Astrocyte (in vitro differentiated cells and primary cell): Measurements from ENCODE around the gene SPANXA1. TPM values are rescaled to one million over a fixed set of nuclear protein-coding genes. Genes with fewer than 3 reads are reported as not detected.
A peak's percentile ranks its signal among the peaks of the same experiment; 100 is the strongest.
"Not testable (repeated sequence)": the region's sequence is repeated elsewhere in the genome, so short reads cannot be mapped to it uniquely, and the experiment has no call there.

Experiments
- DNase-seq: peaks from one replicate; pipeline ENCODE4 v3.0.0-alpha.2; 2010; ENCODE audit warnings: low read depth
- FAIRE-seq: peaks from 2 replicates; lab custom pipeline; 2011; peaks lifted over from hg19 to GRCh38; lab: Jason Lieb, UNC
- H2AFZ ChIP-seq: 2 replicates; pipeline ENCODE4 v1.6.0; 2012; ENCODE audit warnings: low read depth, low read length, inconsistent platforms
- H3K27ac ChIP-seq: 2 replicates; pipeline ENCODE4 v1.5.1; 2011; ENCODE audit warnings: low read depth, low read length, inconsistent platforms
- H3K27me3 ChIP-seq: 2 replicates; pipeline ENCODE4 v1.6.0; 2011; ENCODE audit warnings: low read length, inconsistent platforms; ENCODE audit not compliant: insufficient read depth
- H3K36me3 ChIP-seq: 2 replicates; pipeline ENCODE4 v1.5.1; 2011; ENCODE audit warnings: low read length, inconsistent platforms; ENCODE audit not compliant: insufficient read depth
- H3K4me1 ChIP-seq: 2 replicates; pipeline ENCODE4 v1.5.1; 2011; ENCODE audit warnings: low read length, inconsistent platforms; ENCODE audit not compliant: insufficient read depth
- H3K4me2 ChIP-seq: 2 replicates; pipeline ENCODE4 v1.6.0; 2012; ENCODE audit warnings: low read length, inconsistent platforms
- H3K4me3 ChIP-seq: 2 replicates; pipeline ENCODE4 v1.5.1; 2011; ENCODE audit warnings: low read depth, mild to moderate bottlenecking, low read length, inconsistent platforms; ENCODE audit not compliant: insufficient read depth
- H3K79me2 ChIP-seq: 2 replicates; pipeline ENCODE4 v1.6.0; 2012; ENCODE audit warnings: mild to moderate bottlenecking, low read length, inconsistent platforms; ENCODE audit not compliant: insufficient read depth
- H3K9ac ChIP-seq: 2 replicates; pipeline ENCODE4 v1.6.0; 2012; ENCODE audit warnings: mild to moderate bottlenecking, low read length, inconsistent platforms
- H3K9me3 ChIP-seq: 2 replicates; pipeline ENCODE4 v1.5.1; 2012; ENCODE audit warnings: low read depth, mild to moderate bottlenecking, low read length, inconsistent platforms; ENCODE audit not compliant: insufficient read depth
- H4K20me1 ChIP-seq: 2 replicates; pipeline ENCODE4 v1.6.0; 2012; ENCODE audit warnings: low read length, inconsistent platforms; ENCODE audit not compliant: insufficient read depth
- H3K27ac Mint-ChIP-seq: one replicate; pipeline ENCODE4 v1.8.0; 2021; ENCODE audit warnings: mild to moderate bottlenecking, mixed read lengths; ENCODE audit not compliant: unreplicated experiment
- H3K27me3 Mint-ChIP-seq: one replicate; pipeline ENCODE4 v1.8.0; 2021; ENCODE audit warnings: low read depth, mixed read lengths; ENCODE audit not compliant: unreplicated experiment
- H3K36me3 Mint-ChIP-seq: one replicate; pipeline ENCODE4 v1.8.0; 2021; ENCODE audit warnings: low read depth, mixed read lengths; ENCODE audit not compliant: unreplicated experiment
- H3K4me1 Mint-ChIP-seq: one replicate; pipeline ENCODE4 v1.8.0; 2021; ENCODE audit warnings: low read depth, mixed read lengths; ENCODE audit not compliant: unreplicated experiment
- H3K4me3 Mint-ChIP-seq: one replicate; pipeline ENCODE4 v1.8.0; 2021; ENCODE audit warnings: mild to moderate bottlenecking, moderate library complexity, mixed read lengths; ENCODE audit not compliant: unreplicated experiment
- H3K9me3 Mint-ChIP-seq: one replicate; pipeline ENCODE4 v1.8.0; 2021; ENCODE audit warnings: mild to moderate bottlenecking, mixed read lengths; ENCODE audit not compliant: unreplicated experiment
- CTCF ChIP-seq: IDR thresholded peaks from 2 replicates; pipeline ENCODE4 v1.5.1; 2011; ENCODE audit warnings: low read depth, mild to moderate bottlenecking, inconsistent platforms, low read length, moderate library complexity; ENCODE audit not compliant: insufficient read depth
- EZH2 ChIP-seq: IDR thresholded peaks from 2 replicates; pipeline ENCODE4 v1.6.1; 2012; ENCODE audit warnings: mild to moderate bottlenecking, low read length, inconsistent platforms; ENCODE audit not compliant: insufficient read depth
- total RNA-seq: library from RNA; stranded (reverse); gene quantifications from 2 replicates; pipeline ENCODE4 v1.2.1, GENCODE V29; 2021

The SPANXA1 gene
- total RNA-seq, 1 donor from 2014 or later: not detected

GRCh38 chrX:141609111-141609510 lies 24.6 kb upstream of the SPANXA1 start:
- no peak overlapping the region for H3K4me3 Mint-ChIP-seq
- Histone ChIP-seq H3K27me3 (no peaks in the 10 kb centered on the region), H3K9ac (no peak overlapping the region), H3K4me1 (no peaks in the 10 kb centered on the region), H3K4me2 (no peak overlapping the region), H2AFZ (no peak overlapping the region), H3K4me3 (no peak overlapping the region), H3K27ac (no peak overlapping the region), H3K9me3 (no peaks in the 10 kb centered on the region), H4K20me1 (no peaks in the 10 kb centered on the region), H3K36me3 (no peaks in the 10 kb centered on the region), H3K79me2 (no peaks in the 10 kb centered on the region)
- H3K27me3 Mint-ChIP-seq: no peaks in the 10 kb centered on the region
- H3K9me3 Mint-ChIP-seq: peaks cover 4% of the 10 kb centered on the region
- DNase-seq: no peak
- H3K4me1 Mint-ChIP-seq: peaks cover 5% of the 10 kb centered on the region
- H3K27ac Mint-ChIP-seq: no peak overlapping the region
- TF ChIP-seq EZH2 (no peak), CTCF (no peak)
- peak; percentile 60 for FAIRE-seq
- no peaks in the 10 kb centered on the region for H3K36me3 Mint-ChIP-seq

GRCh38 chrX:141589408-141589807 lies 4.9 kb upstream of the SPANXA1 start, which contains the start of gene SPANXA2:
Gene SPANXA2, plus strand, starts transcription at chrX:141589708. Its CDS starts 60 bp downstream, at chrX:141589768.
- H3K4me1 ChIP-seq, H3K36me3 ChIP-seq, H3K9ac ChIP-seq, H3K27me3 ChIP-seq, H3K4me3 ChIP-seq, FAIRE-seq, H3K27ac ChIP-seq, H3K9me3 Mint-ChIP-seq, H3K4me2 ChIP-seq, H3K9me3 ChIP-seq, H3K36me3 Mint-ChIP-seq, H4K20me1 ChIP-seq, H3K4me1 Mint-ChIP-seq, H3K27me3 Mint-ChIP-seq, DNase-seq, H3K4me3 Mint-ChIP-seq, H3K79me2 ChIP-seq, H2AFZ ChIP-seq, H3K27ac Mint-ChIP-seq: not testable (repeated sequence)

GRCh38 chrX:141542551-141542950 lies 42.0 kb downstream of the SPANXA1 start:
- not testable (repeated sequence) for H3K9me3 ChIP-seq, H3K27ac ChIP-seq, H3K4me1 Mint-ChIP-seq, H3K9ac ChIP-seq, H3K4me2 ChIP-seq, H3K36me3 Mint-ChIP-seq, H3K4me3 ChIP-seq, H3K27me3 ChIP-seq, H3K9me3 Mint-ChIP-seq, DNase-seq, FAIRE-seq, H3K4me3 Mint-ChIP-seq, H3K27ac Mint-ChIP-seq, H4K20me1 ChIP-seq, H3K4me1 ChIP-seq, H3K36me3 ChIP-seq, H3K79me2 ChIP-seq, H2AFZ ChIP-seq, H3K27me3 Mint-ChIP-seq

Other genes with a start within 250 kb of the SPANXA1 start
- not detected in 2 replicates for gene SPANXA2, start 5.0 kb upstream of the SPANXA1 start, total RNA-seq
- gene SPANXD, start 114.0 kb upstream of the SPANXA1 start, total RNA-seq: not detected in 2 replicates